ENCODE results near the gene BICC1.

Gene BICC1

DNA sequence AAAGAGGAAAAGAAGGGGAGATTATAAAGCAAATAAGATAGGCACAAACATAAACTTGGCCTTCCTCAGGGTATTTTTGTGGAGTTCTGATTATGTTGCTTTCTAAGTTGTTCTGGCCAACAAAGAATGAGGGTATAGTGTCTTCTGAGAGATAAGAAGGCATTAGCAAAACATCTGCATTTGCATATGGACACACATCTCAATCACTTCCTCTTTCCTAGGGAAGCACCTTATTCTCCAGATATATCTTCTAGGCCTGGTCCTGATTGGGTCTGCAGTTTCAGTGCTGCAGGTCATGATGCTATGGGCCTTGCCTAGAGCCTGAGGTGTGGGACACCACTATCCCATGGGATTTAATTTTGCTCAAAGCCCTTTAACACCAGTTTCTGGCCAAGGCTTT lies 355.0 kb downstream of the BICC1 start:
- no peak for DNase-seq (ENCODE audit: low read depth)

DNA sequence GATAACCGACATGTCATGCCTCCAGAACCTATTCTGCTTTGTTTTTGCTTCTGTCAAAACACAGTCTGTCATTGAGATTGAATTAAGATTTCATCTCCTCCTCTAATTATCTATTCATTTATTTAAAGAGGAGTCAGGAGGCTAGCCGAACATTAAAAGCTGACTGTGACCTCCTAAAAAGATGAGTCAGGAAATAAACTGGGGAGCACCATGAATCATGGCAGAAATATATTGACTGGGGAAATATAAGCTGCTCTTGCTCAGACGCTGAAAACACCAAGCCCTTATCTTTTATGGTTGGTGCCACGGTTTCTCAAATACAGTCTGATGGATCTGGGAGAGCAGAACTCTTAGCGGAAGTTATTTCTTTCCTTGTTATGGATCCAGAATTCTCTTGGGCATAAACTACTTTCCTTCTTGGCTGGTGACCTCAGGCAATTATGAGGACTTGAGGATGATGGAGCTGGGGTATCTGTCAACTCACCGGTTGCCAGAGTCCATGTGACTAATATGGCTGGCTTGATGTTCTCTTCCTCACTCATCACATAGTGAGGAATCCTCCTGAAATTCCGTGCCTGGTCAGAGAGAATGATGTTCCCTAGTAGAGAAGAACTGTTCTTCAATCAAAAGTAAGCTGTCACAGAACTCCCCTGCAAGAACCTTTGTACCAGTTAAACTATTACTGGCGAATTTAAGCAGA lies 356.2 kb downstream of the BICC1 start:
- no peak for DNase-seq (ENCODE audit: low read depth)

DNA sequence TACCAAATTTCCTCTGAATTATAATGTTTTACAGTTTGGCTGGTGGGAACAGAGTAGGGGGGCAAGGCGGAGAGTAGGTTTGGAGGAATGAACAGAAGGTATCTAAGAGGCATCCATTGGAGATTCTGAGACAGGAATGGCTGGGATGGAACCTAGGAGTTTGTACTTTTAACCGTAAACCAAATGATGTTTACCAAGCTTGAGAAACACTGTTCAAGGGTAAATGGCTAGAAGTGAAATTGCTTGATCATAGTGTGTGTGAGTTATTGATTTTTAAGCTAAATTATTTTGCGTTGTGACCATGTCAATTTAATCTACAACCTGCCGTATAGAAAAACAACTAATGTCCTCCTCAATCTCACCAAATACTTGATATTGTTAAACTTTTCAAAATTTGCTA lies 357.4 kb downstream of the BICC1 start:
- DNase-seq (ENCODE audit: low read depth): no peak

DNA sequence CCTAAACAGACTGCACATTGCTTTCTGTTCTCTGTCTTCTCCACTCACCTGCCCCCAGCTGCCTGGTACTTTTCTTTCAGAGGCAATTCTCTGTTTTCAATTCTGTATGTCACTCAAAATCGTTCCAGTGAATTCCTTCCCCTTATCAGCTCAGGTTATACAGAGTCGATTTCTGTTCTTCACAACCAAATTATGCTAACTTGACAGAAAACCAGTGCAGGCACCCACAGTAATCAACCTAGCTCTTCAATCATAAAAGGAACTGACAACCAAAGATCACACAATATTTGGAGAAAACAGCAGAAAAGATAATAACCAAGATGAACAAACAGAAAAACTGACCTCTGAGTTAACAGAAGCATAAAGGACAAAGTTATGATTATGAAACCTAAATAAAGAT lies 360.5 kb downstream of the BICC1 start:
- no peak for DNase-seq (ENCODE audit: low read depth)

Data from activated T-cell treated with anti-CD3 and anti-CD28 coated beads for 1 hour (primary cell).